Hippocampal formation (tissue), 2 donors: Measurements from ENCODE around the gene CSRP1.
A peak's percentile ranks its signal among the peaks of the same experiment; 100 is the strongest.
"Not testable (repeated sequence)": the region's sequence is repeated elsewhere in the genome, so short reads cannot be mapped to it uniquely, and the experiment has no call there.

Source experiments
- DNase-seq, 2 donors: peaks; one replicate each; lab custom pipeline; 2025; lab: John Stamatoyannopoulos, UW

Gene CSRP1

DNA sequence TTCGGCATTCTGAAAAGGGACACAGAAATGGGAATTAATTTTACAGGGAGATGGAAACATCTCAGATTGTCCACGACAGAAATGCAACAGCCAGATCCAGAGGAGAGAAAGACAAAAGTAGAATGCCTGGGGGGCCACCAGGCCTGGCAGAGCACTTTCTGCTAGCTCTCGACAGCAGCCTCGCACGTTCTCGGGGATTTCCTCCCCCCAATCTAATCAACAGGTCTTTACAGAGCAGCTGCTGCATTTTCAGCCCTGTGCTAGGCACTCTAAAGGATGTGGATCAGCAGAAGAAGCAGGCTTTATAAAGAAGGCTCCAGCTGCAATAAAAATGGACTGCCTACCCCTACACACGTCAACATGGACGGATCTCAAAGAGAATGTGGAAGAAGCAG is 10.6 kb downstream of the CSRP1 start:
- no peak for DNase-seq

DNA sequence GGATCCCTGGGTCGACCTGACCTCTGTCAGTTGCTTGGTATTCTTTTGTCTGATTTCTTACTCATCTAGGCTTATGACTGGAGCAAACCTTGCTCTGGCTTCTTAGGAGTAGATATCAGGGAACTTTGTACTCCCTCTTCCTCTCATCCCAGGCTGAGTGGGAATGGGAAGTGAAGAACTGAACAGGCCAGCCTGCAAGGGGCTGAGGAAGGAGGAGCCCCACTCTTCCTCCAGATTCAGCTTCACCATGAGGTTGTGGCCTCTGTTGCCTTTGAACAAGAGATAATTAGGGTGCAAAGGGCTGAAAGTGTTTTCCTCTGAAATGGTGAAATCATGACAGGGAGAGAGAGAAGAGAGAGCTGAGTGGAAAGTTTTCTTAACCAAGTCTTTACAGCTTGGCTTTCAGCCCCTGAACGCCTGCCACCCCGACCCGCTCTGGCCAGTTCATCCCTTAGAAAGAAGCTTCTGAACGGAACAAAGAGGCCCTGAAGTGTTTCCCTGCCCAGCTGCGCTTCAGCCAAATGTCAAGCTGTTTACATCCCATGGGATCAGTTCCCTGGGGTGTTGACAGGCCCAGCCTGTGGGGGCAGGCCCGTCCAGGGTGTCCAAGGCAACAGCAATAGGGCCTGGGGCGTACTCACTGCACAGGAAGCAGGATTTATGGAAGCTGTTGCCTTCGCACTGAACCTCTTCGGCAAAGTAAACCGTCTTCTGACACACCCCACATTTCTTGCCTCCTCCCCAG is 11.2 kb downstream of the CSRP1 start:
- DNase-seq, result peak; percentile 90 to 92

DNA sequence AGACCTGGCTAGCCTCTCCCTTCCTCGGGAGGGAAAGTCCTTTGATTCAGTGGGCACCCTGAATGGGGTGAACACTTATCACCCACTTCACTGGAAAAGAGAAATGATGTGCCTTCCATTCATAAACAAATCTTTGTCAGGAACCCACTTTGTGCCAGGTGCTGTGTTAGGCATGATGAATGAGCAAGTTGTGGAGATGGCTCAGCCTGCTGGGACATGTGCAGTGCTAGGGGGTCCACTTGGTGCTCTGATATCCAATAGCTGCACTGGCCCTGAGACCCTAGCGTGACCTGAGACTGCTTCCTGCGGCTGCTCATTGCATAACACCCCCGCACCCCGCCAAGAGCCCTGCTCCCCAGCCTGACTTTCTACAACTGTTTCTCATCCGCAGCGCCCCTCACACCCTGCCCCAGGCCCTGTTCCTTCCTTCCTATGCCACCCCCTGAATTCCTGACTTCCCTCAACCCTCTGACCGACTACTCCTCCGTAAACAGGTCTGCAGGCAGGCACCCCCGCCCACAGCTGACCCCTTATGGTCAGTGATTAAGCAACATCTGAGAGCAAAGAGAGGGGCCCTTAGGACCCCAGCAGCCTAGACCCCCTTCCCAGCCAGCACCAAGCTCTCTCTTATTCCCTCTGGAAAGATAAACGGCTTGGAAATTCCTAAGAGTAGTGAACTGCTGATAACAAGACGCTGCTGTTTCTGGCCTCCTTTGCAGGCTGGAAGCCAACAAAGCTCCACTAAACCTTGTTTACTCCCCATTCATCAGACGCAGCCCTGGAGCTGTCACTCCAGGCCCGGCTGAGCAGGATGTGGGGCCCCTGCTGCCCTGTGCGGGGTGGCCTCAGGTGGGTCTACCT is 12.9 kb downstream of the CSRP1 start:
- no peak for DNase-seq

DNA sequence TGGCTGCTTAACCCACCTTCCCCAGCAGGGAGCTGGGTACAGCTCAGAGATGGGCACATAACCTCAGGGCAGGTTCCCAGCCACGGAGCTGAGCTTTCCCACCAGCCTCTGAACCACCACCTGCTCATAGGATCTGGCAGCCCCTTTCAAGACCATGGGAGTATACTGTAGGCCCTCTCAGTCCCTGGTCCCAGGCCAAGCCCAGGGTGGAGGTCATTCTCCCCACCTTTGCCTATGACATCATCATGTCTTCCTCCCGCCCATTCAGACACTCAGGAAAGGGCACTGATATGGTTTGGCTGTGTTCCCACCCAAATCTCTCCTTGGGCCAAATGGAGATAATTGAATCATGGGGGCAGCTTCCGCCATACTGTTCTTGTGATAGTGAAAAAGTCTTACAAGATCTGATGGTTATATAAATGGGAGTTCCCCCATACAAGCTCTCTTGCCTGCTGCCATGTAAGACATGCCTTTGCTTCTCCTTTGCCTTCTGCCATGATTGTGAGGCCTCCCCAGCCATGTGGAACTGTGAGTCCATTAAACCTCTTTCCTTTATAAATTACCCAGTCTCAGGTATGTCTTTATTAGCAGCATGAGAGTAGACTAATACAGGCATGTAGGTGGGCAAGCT is 13.8 kb downstream of the CSRP1 start:
- DNase-seq, result not testable (repeated sequence)

DNA sequence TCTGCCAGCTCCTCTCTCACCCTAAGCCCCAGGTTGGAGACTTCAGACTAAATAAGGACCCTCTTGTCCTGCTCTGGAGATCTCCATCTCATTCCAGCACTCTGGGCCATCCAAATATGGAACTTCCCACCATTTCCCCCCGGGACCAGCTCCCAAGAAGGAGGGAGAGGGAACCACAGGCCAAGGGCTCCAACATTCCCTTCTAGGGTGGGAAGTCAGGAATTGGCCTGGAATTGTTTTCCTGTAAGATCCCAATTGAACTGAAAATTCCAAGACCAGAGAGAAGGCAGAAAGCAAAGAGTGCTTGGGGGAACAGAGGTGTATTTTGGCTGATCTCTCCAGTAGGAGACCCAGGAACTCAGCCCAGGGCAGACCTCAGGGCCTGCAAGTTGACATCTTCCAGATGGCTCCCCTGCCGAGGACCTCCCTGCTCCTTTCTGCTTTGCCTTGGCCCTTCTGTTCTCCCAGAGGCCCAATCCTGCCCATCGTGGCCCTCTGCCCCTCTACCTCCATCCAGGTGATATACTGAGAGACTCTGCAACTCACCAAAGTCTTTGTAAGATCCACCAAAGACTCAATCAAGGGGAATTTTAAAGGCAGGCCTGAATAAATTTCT is 14.9 kb downstream of the CSRP1 start:
- DNase-seq, result no peak

DNA sequence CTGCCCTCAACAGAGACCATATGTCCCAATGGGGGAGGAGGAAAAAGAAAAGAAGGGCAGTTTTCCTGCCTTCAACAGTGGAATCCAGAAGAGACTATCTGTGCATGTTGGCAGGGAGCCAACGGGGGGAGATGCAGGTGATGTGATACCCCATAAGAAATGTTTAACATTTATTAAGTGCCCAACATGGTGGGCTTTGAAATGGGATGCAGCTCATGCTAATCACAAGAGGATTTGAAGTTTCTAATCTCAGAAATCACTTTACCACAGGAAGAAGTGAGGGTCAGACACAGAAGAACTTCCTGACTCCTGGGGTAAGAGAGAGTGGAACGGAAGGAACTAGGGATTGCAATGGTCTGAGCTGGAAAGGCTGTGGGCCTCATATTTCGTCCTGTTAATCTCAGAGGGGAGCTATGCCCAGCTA is 16.2 kb downstream of the CSRP1 start:
- DNase-seq, result no peak

DNA sequence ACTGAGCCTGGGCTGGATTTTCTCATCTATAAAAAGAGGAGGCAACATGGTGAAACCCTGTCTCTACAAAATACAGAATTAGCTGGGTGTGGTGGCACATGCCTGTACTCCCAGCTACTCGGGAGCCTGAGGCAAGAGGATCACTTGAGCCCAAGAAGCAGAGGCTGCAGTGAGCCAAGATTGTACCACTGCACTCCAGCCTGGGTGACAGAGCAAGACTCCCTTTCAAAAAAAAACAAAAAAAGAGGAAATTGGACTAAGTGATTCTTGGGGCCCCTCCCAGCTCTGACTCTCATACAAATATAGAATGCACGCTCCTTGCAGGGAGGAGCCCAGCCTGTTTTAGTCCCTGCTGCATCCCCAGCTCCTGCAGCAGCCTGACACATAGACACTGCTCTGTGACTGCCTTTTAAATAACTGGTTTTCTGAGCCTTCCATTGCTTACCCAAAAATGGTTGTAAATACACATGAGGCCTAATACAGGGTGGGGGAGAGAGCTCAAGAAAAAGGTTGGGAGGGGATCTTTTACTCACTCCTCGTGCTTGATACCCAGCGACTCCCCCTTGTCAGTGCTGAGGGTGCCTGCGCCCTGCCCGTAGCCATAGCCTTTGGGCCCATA is 17.2 kb downstream of the CSRP1 start:
- no peak for DNase-seq

DNA sequence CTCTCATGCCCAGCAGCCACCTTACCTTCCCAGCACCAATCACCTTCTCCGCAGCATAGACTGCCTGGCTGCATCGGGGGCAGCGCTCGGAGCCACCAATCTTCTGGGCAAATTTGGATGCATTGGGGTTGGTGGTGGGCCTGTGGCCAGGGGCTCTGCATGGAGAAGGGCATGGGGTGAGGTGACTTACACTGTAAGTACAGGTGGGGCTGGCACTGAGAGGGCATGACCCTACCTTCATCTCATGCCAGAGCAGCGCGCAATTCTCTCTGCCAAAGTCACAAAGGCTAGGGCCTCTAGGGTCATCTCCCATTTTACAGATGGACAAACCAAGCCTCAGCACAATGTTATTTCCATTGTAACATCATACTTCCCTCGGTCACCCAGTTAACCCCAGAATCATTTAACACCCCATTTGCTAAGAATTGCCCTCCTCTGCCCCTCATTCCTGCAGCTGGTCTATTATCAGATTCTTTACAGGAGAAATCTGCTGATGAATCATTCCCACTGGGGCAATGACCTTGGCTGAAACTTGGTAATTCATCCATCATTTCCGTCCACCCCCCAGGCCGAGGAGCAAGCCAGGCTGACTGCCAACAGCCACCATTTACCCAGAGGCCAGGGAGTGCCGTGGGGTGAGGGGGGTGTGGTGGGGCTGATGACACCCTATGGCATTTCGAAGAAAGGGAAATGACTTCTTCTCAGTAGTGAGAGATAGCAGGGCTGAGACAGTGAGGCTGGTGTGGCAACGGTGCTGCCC is 17.9 kb downstream of the CSRP1 start:
- DNase-seq, result no peak

DNA sequence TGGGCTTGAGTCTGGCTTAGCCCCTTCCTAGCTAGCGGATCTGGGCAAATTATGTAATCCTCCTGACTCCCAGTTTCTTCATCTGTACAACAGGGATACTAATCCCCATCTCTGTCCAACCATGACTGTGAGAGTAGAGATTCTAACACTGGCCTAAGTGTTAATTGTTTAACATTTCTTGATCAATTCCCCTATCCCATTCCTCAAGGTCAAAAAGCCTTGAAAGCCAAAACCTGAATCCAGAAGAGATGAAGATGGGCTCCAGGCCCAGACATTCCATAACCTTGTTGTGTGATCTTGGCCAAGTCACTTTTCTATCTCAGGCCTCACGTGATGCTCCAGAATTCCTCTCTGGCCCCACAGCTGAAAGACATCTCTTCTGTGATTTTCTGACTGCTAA is 19.2 kb downstream of the CSRP1 start:
- DNase-seq, result no peak

DNA sequence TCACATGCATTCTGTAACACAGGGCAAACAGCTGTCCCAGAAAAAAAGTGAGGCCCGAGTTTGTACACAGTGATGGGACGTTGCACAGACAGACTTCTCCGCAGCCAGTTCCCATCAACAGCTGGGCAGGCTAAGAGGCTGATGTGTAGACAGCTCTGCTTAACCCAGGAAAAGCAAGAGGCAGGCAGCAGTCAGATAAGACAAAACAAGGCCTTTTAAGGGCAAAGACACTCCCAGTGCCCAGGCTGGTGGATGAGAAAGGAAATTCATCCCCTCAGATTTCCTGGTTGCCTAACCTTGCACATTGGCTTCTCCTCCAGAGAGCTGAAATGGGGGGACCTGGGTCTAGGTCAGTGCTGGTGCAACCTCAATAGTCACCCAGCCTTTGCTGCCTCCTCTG is 20.7 kb downstream of the CSRP1 start:
- DNase-seq, result no peak

DNA sequence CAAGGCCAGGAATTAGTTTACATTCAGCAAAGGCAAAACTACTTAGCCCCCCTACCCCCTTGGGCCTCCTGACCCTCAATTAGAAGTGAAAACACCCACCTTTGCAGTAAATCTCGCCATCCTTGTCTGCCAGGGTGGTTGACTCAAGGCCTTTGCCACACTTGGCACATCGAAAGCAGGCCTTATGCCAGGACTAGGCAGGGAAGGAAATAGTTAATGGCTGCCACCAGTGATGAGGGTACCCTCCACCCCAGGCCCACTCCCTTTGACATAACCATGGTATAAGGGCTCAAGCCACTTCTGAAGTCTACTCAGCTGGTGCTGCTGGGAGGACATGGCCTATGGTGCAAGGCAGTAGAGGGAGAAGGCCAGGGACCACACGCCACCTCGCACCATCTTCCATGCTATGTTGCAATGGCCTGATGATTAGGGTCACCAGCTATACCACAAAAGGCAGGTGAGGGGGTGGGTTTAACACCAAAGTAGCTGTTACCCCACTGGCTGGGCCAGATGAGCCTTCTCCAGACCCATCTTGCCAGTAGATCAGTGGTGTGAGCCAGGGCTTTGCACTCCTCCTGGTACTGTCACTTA is 21.6 kb downstream of the CSRP1 start:
- no peak for DNase-seq

DNA sequence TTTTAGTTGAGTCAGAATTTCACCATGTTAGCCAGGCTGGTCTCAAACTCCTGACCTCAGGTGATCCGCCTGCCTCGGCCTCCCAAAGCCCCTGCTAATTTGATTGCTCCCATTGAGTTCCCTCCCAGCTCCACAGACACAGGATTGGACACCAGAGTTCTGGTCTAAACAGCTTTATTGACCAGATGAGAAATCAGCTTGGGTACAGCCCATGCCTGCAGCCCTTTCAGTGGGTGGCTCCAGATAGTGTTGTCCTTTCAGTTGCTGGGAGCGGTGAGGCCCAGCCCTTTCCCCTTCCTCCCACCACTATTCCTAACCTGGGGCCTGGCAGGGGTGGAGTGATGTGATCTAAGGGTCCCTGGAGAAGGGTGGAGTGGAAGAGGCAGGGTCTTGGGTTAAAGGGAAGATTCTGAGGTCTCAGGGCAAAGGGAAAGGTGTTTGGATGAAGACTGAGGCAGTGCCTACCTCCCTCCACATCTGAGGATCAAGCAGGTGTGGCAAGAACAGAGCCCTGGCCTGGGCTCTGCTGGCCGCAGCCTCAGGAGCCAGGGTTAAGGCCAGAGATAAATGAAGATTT is 23.5 kb downstream of the CSRP1 start:
- DNase-seq, result no peak

DNA sequence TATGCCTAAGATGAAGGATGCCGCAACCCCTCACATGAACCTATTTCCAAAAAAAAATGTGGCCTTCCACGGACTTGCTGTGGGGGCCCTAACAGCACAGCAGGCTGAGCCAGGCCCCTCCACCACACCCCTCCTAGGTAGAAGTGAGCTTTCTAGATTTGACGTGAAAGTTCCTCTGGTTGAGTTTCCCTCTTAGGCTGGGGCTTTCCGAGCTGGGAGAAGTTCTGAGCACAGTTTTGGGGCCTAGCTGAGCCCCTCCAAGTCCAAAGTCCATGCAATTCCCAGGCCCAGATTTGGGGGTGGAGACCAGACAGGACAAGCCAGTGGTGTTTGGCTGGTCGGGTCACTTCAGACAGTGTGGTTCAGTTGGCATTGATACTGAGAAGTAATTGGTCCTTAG is 24.2 kb downstream of the CSRP1 start:
- no peak for DNase-seq

DNA sequence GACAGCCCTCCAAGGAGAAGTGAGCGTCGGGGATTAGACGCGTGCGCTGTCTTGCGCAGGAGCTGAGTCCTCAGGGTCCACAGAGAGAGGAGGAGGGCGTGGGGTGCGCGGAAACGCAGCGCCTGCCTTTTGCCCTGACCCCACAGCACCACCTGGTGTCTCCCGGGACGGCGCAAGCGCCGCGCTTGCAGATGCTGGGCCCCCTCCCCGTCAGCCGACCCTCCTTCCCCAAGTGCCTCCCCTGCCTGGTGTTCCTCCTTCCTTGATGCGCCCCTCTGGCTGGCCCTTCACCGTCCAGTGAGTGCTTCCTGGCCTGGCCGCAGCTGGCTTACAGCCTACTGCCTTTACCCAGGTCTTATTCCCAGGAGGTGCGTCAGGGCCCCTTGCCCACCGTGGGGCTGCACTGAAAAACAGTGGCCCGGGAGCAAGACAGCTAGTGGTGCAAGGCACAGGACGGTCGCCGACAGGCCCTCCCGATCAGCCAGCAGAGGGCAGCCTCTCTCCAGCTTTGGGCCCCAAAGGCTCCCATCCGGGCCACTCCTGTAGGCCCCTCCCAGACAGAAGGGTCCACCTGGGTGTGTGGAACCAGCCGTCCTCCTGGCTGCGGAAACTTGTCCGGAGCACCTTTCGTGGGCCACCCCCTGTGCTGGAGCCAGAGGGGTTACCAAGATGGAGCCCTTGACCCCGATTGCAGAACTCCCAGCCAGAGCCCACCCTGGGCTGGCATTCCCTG is 25.0 kb downstream of the CSRP1 start:
- peak; percentile 82 to 87 for DNase-seq

DNA sequence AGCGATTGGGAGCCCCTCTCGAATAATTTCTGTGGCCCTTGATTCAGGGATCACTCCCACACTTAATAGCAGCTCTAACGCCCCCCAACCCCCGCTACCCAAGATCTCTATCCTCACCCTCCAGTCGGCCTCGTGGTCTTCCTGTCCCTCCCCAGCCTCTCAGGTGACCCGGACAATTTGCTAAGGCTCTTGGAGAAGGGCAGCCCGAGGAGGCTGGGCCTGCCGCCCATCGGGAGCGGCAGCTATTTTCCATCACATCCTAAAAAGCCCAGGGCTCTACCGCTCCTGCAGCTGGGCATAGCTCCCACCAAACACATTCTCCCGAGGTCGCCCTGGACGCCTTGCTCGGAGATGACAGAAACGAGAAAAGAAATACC is 25.9 kb downstream of the CSRP1 start:
- no peak for DNase-seq

DNA sequence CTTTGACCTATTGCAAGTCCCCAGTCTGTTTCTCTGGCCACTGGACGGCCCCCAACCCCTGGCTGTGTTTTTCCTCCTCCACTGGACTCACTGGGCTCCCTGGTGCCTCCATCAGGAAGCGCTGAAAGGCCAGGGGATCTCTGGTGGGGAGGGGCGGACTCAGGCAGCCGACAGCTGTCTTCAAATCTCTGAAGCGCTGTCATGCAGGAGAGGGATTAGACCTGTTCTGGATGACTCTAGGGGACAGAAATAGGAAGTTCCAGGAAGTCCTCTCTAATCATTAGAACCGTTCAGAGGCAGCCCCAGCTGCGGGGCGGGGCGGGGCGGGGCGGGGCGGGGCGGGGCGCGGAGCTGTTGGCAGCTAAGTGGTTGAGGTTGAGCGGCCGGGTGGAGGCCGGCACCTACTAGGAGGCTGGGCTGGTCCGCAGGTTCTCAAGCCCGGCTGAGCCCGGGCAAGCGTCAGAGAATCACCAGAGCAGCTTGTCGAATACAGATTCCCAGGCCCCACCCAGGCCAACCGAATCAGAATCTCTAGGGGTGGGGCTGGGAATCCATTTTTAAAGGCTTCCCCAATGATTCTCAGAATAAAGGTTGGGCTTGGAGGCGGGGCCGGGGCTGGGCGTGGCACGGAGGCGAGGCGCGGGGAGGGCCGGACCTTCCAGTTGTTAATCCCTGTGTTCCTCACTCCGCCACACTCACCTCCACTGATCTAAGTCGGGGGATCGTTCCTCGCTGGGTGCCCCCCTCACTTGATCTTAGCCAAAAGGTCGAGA is 26.5 kb downstream of the CSRP1 start:
- peak in 1 of 2 donors; percentile 65 for DNase-seq

DNA sequence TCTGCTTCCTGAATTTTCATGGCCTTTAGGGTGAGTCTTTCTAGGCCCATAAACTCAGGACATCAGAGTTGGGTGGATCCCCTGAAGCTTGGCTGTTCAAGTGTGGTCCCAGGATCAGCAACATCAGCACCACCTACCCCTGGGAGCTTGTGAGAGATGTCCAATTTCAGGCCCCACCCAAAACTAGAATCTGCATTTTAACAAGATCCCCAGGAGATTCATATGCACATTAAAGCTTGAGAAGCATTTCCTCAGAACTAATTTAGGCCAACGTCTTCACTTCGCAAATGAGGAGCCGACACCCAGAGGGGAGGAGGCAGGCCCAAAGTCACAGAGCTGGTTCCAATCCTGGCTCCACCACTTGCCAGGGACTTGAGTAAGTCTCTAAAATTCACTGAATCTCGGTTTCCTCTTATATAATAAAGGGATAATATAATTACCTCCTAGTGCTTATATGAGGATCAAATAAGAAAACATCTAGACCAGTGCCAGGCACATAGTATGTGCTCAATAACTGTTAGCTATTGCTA is 27.7 kb downstream of the CSRP1 start:
- DNase-seq, result no peak

DNA sequence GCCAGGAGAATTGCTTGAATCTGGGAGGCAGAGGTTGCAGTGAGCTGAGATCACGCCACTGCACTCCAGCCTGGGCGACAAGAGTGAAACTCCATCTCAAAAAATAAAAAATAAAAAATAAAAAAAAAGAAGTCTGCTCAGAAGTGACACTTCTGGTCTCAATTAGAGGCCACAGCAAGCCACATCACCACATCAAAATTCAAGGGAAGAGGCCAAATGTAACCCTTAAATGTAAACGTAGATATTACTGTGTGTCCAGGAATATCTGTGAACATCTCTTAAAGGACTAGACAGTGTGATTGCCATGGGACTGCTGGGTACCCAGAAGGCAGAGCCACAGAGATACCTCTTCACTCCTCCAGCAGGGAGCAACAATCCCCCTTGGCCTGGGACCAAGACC is 28.3 kb downstream of the CSRP1 start:
- not testable (repeated sequence) for DNase-seq
